SK-N-SH treated with all-trans-retinoic acid at 6 μM for 48 hours (cell line): ENCODE results near the gene GRK5.

Experiments
- ATAC-seq: fragments of 200-7000 bp; cut with Tn5 transposase; 3 replicates; pipeline ENCODE4 v1.9.1; 2020; ENCODE audit warnings: mild to moderate bottlenecking, moderate library complexity
- ARNTL ChIP-seq: fragments of 450-650 bp; formaldehyde crosslinking; IDR thresholded peaks from 2 replicates; pipeline ENCODE4 v1.5.0; 2020; ENCODE audit warnings: low read depth, mild to moderate bottlenecking, moderate library complexity, borderline replicate concordance
- BACH2 ChIP-seq: fragments of 250-450 bp; sonication (Bioruptor Pico); IDR thresholded peaks from 2 replicates; pipeline ENCODE4 v1.9.0; 2021; ENCODE audit warnings: mild to moderate bottlenecking, borderline replicate concordance
- CREB5 ChIP-seq: fragments of 250-450 bp; sonication (Bioruptor Pico); IDR thresholded peaks from 2 replicates; pipeline ENCODE4 v1.5.1; 2020; ENCODE audit warnings: low read depth, mild to moderate bottlenecking, moderate library complexity
- CSDC2 ChIP-seq: fragments of 250-450 bp; sonication (Bioruptor Pico); IDR thresholded peaks from 2 replicates; pipeline ENCODE4 v1.5.0; 2020; ENCODE audit warnings: mild to moderate bottlenecking, moderate library complexity
- GLIS3 ChIP-seq: fragments of 250-450 bp; sonication (Bioruptor Pico); IDR thresholded peaks from 2 replicates; pipeline ENCODE4 v1.5.0; 2020; ENCODE audit warnings: mild to moderate bottlenecking, moderate library complexity
- ISL1 ChIP-seq: fragments of 250-450 bp; sonication (Bioruptor Pico); IDR thresholded peaks from 2 replicates; pipeline ENCODE4 v2.1.2; 2022; ENCODE audit warnings: mild to moderate bottlenecking, moderate library complexity
- OSR1 ChIP-seq: fragments of 250-450 bp; sonication (Bioruptor Pico); IDR thresholded peaks from 2 replicates; pipeline ENCODE4 v1.8.0; 2022; ENCODE audit warnings: moderate library complexity, mild to moderate bottlenecking, inconsistent platforms
- POU6F1 ChIP-seq: fragments of 250-450 bp; sonication (Bioruptor Pico); IDR thresholded peaks from 2 replicates; pipeline ENCODE4 v1.8.0; 2021; ENCODE audit warnings: low read depth, mild to moderate bottlenecking, moderate library complexity, borderline replicate concordance
- PPARA ChIP-seq: fragments of 250-450 bp; sonication (Bioruptor Pico); IDR thresholded peaks from 2 replicates; pipeline ENCODE4 v1.5.0; 2020; ENCODE audit warnings: mild to moderate bottlenecking, borderline replicate concordance
- RARB ChIP-seq: fragments of 250-450 bp; sonication (Bioruptor Pico); IDR thresholded peaks from 2 replicates; pipeline ENCODE4 v1.8.0; 2021; ENCODE audit warnings: mild to moderate bottlenecking, moderate library complexity
- SNAI2 ChIP-seq: fragments of 250-450 bp; sonication (Bioruptor Pico); IDR thresholded peaks from 2 replicates; pipeline ENCODE4 v1.5.0; 2020; ENCODE audit warnings: mild to moderate bottlenecking, moderate library complexity
- TCF4 ChIP-seq: fragments of 250-450 bp; sonication (Bioruptor Pico); IDR thresholded peaks from 2 replicates; pipeline ENCODE4 v1.8.0; 2021; ENCODE audit warnings: mild to moderate bottlenecking, moderate library complexity, borderline replicate concordance
- TOX ChIP-seq: fragments of 250-450 bp; sonication (Bioruptor Pico); IDR thresholded peaks from 2 replicates; pipeline ENCODE4 v1.8.0; 2021; ENCODE audit warnings: mild to moderate bottlenecking, moderate library complexity, borderline replicate concordance
- TSHZ2 ChIP-seq: fragments of 250-450 bp; sonication (Bioruptor Pico); IDR thresholded peaks from 2 replicates; pipeline ENCODE4 v1.5.0; 2020; ENCODE audit warnings: mild to moderate bottlenecking, moderate library complexity
- ZC3H10 ChIP-seq: fragments of 250-450 bp; sonication (Bioruptor Pico); IDR thresholded peaks from 2 replicates; pipeline ENCODE4 v1.5.1; 2021; ENCODE audit warnings: mild to moderate bottlenecking, moderate library complexity
- ZFP30 ChIP-seq: fragments of 450-650 bp; formaldehyde crosslinking; IDR thresholded peaks from 2 replicates; pipeline ENCODE4 v1.5.0; 2022; ENCODE audit warnings: mild to moderate bottlenecking, moderate library complexity
- ZNF565 ChIP-seq: fragments of 450-650 bp; formaldehyde crosslinking; conservative IDR thresholded peaks from 2 replicates; pipeline ENCODE4 v1.5.0; 2020; ENCODE audit warnings: low read depth, mild to moderate bottlenecking, moderate library complexity
- ZNF70 ChIP-seq: fragments of 450-650 bp; formaldehyde crosslinking; IDR thresholded peaks from 2 replicates; pipeline ENCODE4 v1.5.0; 2020; ENCODE audit warnings: mild to moderate bottlenecking, moderate library complexity
- ZNF8 ChIP-seq: fragments of 450-650 bp; formaldehyde crosslinking; IDR thresholded peaks from 2 replicates; pipeline ENCODE4 v1.5.0; 2020; ENCODE audit warnings: mild to moderate bottlenecking, moderate library complexity

GRK5 gene

GRCh38 chr10:119364645-119365600 is 157.6 kb downstream of the GRK5 start:
- ATAC-seq = peak; percentile 36
- TF ChIP-seq SNAI2 = no peak
- TF ChIP-seq POU6F1 (CRISPR knock-in tag) = no peak
- TF ChIP-seq ZNF70 (CRISPR knock-in tag) = no peak
- no peak for TF ChIP-seq ZNF8 (CRISPR knock-in tag)
- no peak for TF ChIP-seq GLIS3 (CRISPR knock-in tag)
- no peak for TF ChIP-seq BACH2
- TF ChIP-seq, all 23 proteins: peak for 0

- no peak for ATAC-seq
- TF ChIP-seq PPARA (CRISPR knock-in tag) (no peak), ARNTL (CRISPR knock-in tag) (no peak), ZNF565 (CRISPR knock-in tag) (no peak), TSHZ2 (CRISPR knock-in tag) (no peak), SNAI2 (no peak), ZFP30 (CRISPR knock-in tag) (no peak), CSDC2 (CRISPR knock-in tag) (no peak)
Measured at GRCh38 chr10:119365773-119366599, 158.6 kb downstream of the GRK5 start.

- TF ChIP-seq RARB (CRISPR knock-in tag) = no peak
- TF ChIP-seq TCF4 = no peak
- no peak for TF ChIP-seq POU6F1 (CRISPR knock-in tag)
- TF ChIP-seq TSHZ2 (CRISPR knock-in tag) = no peak
- TF ChIP-seq TOX = no peak
- TF ChIP-seq ZNF70 (CRISPR knock-in tag) = no peak
- no peak for TF ChIP-seq ZNF565 (CRISPR knock-in tag)
- no peak for TF ChIP-seq ISL1 (CRISPR knock-in tag)
- no peak for TF ChIP-seq ARNTL (CRISPR knock-in tag)
- TF ChIP-seq BACH2 = no peak
- TF ChIP-seq ZNF8 (CRISPR knock-in tag) = no peak
- TF ChIP-seq CREB5 (CRISPR knock-in tag) = no peak
- no peak for TF ChIP-seq OSR1 (CRISPR knock-in tag)
- TF ChIP-seq ZC3H10 (CRISPR knock-in tag) = no peak
- TF ChIP-seq, all 23 proteins: peak for 0
- no peak for ATAC-seq
Measured at GRCh38 chr10:119367841-119368549, 160.6 kb downstream of the GRK5 start.
